Prostate gland (tissue), 2 donors: ENCODE results near the gene PRDM11. TPM values are rescaled to one million over a fixed set of nuclear protein-coding genes. Genes with fewer than 3 reads are reported as not detected.

ENCODE experiments used
- DNase-seq: peaks from one replicate; pipeline ENCODE4 v3.0.0-alpha.2; 2019; ENCODE audit warnings: low spot score
- H3K27ac ChIP-seq, 2 donors: fragments of 200-600 bp; sonication (generic); 2 replicates each; pipeline ENCODE4 v1.5.1; 2017 to 2019
- H3K27me3 ChIP-seq: fragments of 200-600 bp; sonication (generic); replicated peaks from 2 replicates; pipeline ENCODE4 v1.5.1; 2019; ENCODE audit not compliant: insufficient read depth
- H3K36me3 ChIP-seq, 2 donors: fragments of 200-600 bp; sonication (generic); 1 replicate in 1 of 2; 2 replicates in 1 of 2; pipeline versions ENCODE4 v1.5.1 to v1.8.1; 2017 to 2019
- H3K4me1 ChIP-seq: fragments of 200-600 bp; sonication (generic); replicated peaks from 2 replicates; pipeline ENCODE4 v1.5.1; 2019
- H3K4me3 ChIP-seq, 2 donors: fragments of 200-600 bp; sonication (generic); 2 replicates each; pipeline ENCODE4 v1.5.1; 2017 to 2019
- H3K9me3 ChIP-seq: fragments of 200-600 bp; sonication (generic); 2 replicates; pipeline ENCODE4 v1.5.1; 2017
- CTCF ChIP-seq, 4 experiments: fragments of 200-600 bp in 2 of 4; fragments of 450-650 bp in 2 of 4; sonication (generic) in 2 of 4; IDR thresholded peaks; 1 replicate in 3 of 4; 2 replicates in 1 of 4; pipeline ENCODE4 v1.5.1; 2016 to 2019; ENCODE audit warnings: antibody characterized with exemption in 4 of 4, mild to moderate bottlenecking in 2 of 4, moderate library complexity in 2 of 4
- POLR2A ChIP-seq: fragments of 450-650 bp; IDR thresholded peaks from one replicate; pipeline ENCODE4 v1.6.1; 2016; ENCODE audit warnings: antibody characterized with exemption, mild to moderate bottlenecking
- POLR2AphosphoS5 ChIP-seq: sonication (generic); formaldehyde crosslinking; IDR thresholded peaks from one replicate; pipeline ENCODE4 v1.6.1; 2017; ENCODE audit warnings: antibody characterized with exemption
- WGBS: methylation state at CpG from one replicate; pipeline ENCODE4 v1.1.5; 2018; 5-methylcytosine and 5-hydroxymethylcytosine counted together
- intact Hi-C: fragments of 100-400 bp; cut with DNase I; formaldehyde crosslinking; loops from one replicate; pipeline ENCODE4 v1.14.2; 2022
- total RNA-seq, 2 donors: library from RNA; depleted of rRNA; stranded (reverse); fragments of >200 nt; gene quantifications; one replicate each; pipeline ENCODE4 v1.1.0, GENCODE V29; 2016

The PRDM11 gene
- total RNA-seq, 2 donors from 2014 or later, result 13.1 to 15.3 TPM

- H3K27ac ChIP-seq, result no peak overlapping the region
- H3K4me1 ChIP-seq, result no peaks in the 10 kb centered on the region
- H3K4me3 ChIP-seq, result no peak overlapping the region
- H3K27me3 ChIP-seq, result peaks cover 4% of the 10 kb centered on the region
- intact Hi-C loops, result no loop called here
- no peaks in the 10 kb centered on the region for H3K9me3 ChIP-seq
- H3K36me3 ChIP-seq, result no peaks in the 10 kb centered on the region
- TF ChIP-seq POLR2A (no peak), CTCF (IDR thresholded peaks at IDR 0.05) (no peak), POLR2AphosphoS5 (no peak)
- DNase-seq, result no peak
- 55% methylated on average over 8 of the region's 8 CpGs for WGBS
These were observed 44.1 kb upstream of the PRDM11 start for GRCh38 chr11:45102361-45102809.

GRCh38 chr11:45102810-45103621 is 43.4 kb upstream of the PRDM11 start:
- DNase-seq, result no peak
- H3K4me1 ChIP-seq, result no peaks in the 10 kb centered on the region
- H3K36me3 ChIP-seq, result no peaks in the 10 kb centered on the region
- no peak overlapping the region for H3K4me3 ChIP-seq
- WGBS, result 19% methylated on average over 8 of the region's 8 CpGs
- no peaks in the 10 kb centered on the region for H3K9me3 ChIP-seq
- H3K27ac ChIP-seq, result no peak overlapping the region
- TF ChIP-seq CTCF (IDR thresholded peaks at IDR 0.05) (peak; percentile 87 to 97 (median 96)), POLR2A (no peak)
- peaks cover 4% of the 10 kb centered on the region for H3K27me3 ChIP-seq
- intact Hi-C loops, result no loop called here

GRCh38 chr11:45104006-45104789 is 42.2 kb upstream of the PRDM11 start:
- no peaks in the 10 kb centered on the region for H3K9me3 ChIP-seq
- DNase-seq, result no peak
- H3K27ac ChIP-seq, result no peak overlapping the region
- WGBS, result 75% methylated on average over 6 of the region's 6 CpGs
- peaks cover 4% of the 10 kb centered on the region for H3K27me3 ChIP-seq
- no peaks in the 10 kb centered on the region for H3K4me1 ChIP-seq
- H3K4me3 ChIP-seq, result no peak overlapping the region
- no peak for TF ChIP-seq CTCF (IDR thresholded peaks at IDR 0.05)
- TF ChIP-seq POLR2AphosphoS5, result no peak
- TF ChIP-seq POLR2A, result no peak
- intact Hi-C loops, result loop anchor here (1.0 kb wide), 1 partner anchor 168 kb away; no protein-coding TSS in a partner anchor
- no peaks in the 10 kb centered on the region for H3K36me3 ChIP-seq

GRCh38 chr11:45104790-45105084 is 41.7 kb upstream of the PRDM11 start:
- no peaks in the 10 kb centered on the region for H3K4me1 ChIP-seq
- peaks cover 4% of the 10 kb centered on the region for H3K27me3 ChIP-seq
- TF ChIP-seq CTCF (IDR thresholded peaks at IDR 0.05) (no peak), POLR2A (no peak)
- H3K27ac ChIP-seq, result no peak overlapping the region
- DNase-seq, result no peak
- no peak overlapping the region for H3K4me3 ChIP-seq
- intact Hi-C loops, result loop anchor here (1.0 to 5.0 kb wide), 2 partner anchors 168 to 482 kb away; no protein-coding TSS in a partner anchor
- H3K9me3 ChIP-seq, result no peaks in the 10 kb centered on the region
- no peaks in the 10 kb centered on the region for H3K36me3 ChIP-seq
- 90% methylated on average over 4 of the region's 4 CpGs for WGBS
